Measurements from ENCODE around the gene ZNF275. TPM values are rescaled to one million over a fixed set of nuclear protein-coding genes. Genes with fewer than 3 reads are reported as not detected.

Gene ZNF275
- total and polyA plus RNA-seq, 10 of the 15 experiments (the other 5 are each of a cell fraction or from before 2014, with no cell fraction given): 1.3 to 17.4 (median 6.2) TPM

- no peak for TF ChIP-seq POU2F2 (IDR thresholded peaks at IDR 0.05; ENCODE audit: borderline replicate concordance, low read depth, low read length)
- TF ChIP-seq, protein P1, sequence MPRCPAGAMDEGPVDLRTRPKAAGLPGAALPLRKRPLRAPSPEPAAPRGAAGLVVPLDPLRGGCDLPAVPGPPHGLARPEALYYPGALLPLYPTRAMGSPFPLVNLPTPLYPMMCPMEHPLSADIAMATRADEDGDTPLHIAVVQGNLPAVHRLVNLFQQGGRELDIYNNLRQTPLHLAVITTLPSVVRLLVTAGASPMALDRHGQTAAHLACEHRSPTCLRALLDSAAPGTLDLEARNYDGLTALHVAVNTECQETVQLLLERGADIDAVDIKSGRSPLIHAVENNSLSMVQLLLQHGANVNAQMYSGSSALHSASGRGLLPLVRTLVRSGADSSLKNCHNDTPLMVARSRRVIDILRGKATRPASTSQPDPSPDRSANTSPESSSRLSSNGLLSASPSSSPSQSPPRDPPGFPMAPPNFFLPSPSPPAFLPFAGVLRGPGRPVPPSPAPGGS (IDR thresholded peaks at IDR 0.05; ENCODE audit: borderline replicate concordance, insufficient read depth, low read depth, low read length, poor library complexity, severe bottlenecking): no peak
These were observed 40.5 kb downstream of the ZNF275 start (continued) for GRCh38 chrX:153374426-153374825.

GRCh38 chrX:153375571-153375970 lies 41.6 kb downstream of the ZNF275 start:
- FAIRE-seq (no peak), ATAC-seq (no peak), DNase-seq (ENCODE audit: low read depth, low spot score) (no peak)
- no peak overlapping the region for H3K27ac ChIP-seq (ENCODE audit: control insufficient read depth, insufficient read depth)
- RAD21 ChIA-PET (ENCODE audit: unreplicated experiment): no interaction called here
- no peaks in the 10 kb centered on the region for H3K27me3 ChIP-seq (replicated peaks in 1 of 2; ENCODE audit: control insufficient read depth in 2 of 2, insufficient read depth in 2 of 2, low read length in 1 of 2)
- H2AFZ ChIP-seq (ENCODE audit: control insufficient read depth, low read depth, low read length): no peak overlapping the region
- in situ Hi-C loops (cut with MboI) (no loop called here), intact Hi-C loops (cut with micrococcal nuclease; ENCODE audit: unreplicated experiment) (no loop called here)
- POLR2A ChIA-PET: no interaction called here
- no peaks in the 10 kb centered on the region for H3K9me3 ChIP-seq (replicated peaks; ENCODE audit: control insufficient read depth, insufficient read depth, low read length)
- WGBS (ENCODE audit: insufficient coverage, insufficient replicate concordance, low lambda C conversion rate, missing lambda C conversion rate): 30% methylated on average over 5 of the region's 5 CpGs
- no peaks in the 10 kb centered on the region for H3K36me3 ChIP-seq (ENCODE audit: control insufficient read depth in 2 of 2, insufficient read depth in 2 of 2, low read length in 1 of 2)
- H3K4me3 ChIP-seq: no peak overlapping the region
- SMC1A ChIA-PET (ENCODE audit: uncharacterized antibody, unreplicated experiment): no interaction called here
- H3K79me2 ChIP-seq (ENCODE audit: control insufficient read depth, insufficient read depth, low read length): no peaks in the 10 kb centered on the region
- H3K9ac ChIP-seq (ENCODE audit: control insufficient read depth, insufficient read depth, low read length): no peak overlapping the region
- no peaks in the 10 kb centered on the region for H4K20me1 ChIP-seq (ENCODE audit: control insufficient read depth, insufficient read depth)
- H3K4me2 ChIP-seq (ENCODE audit: control insufficient read depth, insufficient read depth): no peak overlapping the region
- CTCF ChIA-PET: no interaction called here
- H3K4me1 ChIP-seq (ENCODE audit: control insufficient read depth, insufficient read depth, low read length): no peaks in the 10 kb centered on the region
- BruUV-seq (replicated peaks): no TSS peak
- TF ChIP-seq POLR2A (IDR thresholded peaks at IDR 0.05; ENCODE audit: low read depth, low read length) (no peak), SMAD1 (IDR thresholded peaks at IDR 0.05; ENCODE audit: low read depth, partially characterized antibody) (no peak), CREM (IDR thresholded peaks at IDR 0.05; ENCODE audit: low read depth) (no peak), ZNF274 (IDR thresholded peaks at IDR 0.05; ENCODE audit: insufficient read depth, insufficient read length) (no peak), GATAD2B (conservative IDR thresholded peaks at IDR 0.05; ENCODE audit: low read depth) (no peak), SP1 (IDR thresholded peaks at IDR 0.05; ENCODE audit: low read depth, low read length) (no peak), HDAC6 (IDR thresholded peaks at IDR 0.05; ENCODE audit: unreplicated experiment) (no peak), ZBTB11 (CRISPR knock-in tag; IDR thresholded peaks at IDR 0.05) (no peak), KAT2A (conservative IDR thresholded peaks at IDR 0.05; ENCODE audit: control insufficient read depth, low read depth, low read length) (no peak), EGR1 (IDR thresholded peaks at IDR 0.05; ENCODE audit: borderline replicate concordance in 1 of 2, low read depth in 2 of 2, low read length in 2 of 2) (no peak)
- TF ChIP-seq, protein P2, sequence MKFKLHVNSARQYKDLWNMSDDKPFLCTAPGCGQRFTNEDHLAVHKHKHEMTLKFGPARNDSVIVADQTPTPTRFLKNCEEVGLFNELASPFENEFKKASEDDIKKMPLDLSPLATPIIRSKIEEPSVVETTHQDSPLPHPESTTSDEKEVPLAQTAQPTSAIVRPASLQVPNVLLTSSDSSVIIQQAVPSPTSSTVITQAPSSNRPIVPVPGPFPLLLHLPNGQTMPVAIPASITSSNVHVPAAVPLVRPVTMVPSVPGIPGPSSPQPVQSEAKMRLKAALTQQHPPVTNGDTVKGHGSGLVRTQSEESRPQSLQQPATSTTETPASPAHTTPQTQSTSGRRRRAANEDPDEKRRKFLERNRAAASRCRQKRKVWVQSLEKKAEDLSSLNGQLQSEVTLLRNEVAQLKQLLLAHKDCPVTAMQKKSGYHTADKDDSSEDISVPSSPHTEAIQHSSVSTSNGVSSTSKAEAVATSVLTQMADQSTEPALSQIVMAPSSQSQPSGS (IDR thresholded peaks at IDR 0.05; ENCODE audit: low read length): no peak
- TF ChIP-seq, protein P3, sequence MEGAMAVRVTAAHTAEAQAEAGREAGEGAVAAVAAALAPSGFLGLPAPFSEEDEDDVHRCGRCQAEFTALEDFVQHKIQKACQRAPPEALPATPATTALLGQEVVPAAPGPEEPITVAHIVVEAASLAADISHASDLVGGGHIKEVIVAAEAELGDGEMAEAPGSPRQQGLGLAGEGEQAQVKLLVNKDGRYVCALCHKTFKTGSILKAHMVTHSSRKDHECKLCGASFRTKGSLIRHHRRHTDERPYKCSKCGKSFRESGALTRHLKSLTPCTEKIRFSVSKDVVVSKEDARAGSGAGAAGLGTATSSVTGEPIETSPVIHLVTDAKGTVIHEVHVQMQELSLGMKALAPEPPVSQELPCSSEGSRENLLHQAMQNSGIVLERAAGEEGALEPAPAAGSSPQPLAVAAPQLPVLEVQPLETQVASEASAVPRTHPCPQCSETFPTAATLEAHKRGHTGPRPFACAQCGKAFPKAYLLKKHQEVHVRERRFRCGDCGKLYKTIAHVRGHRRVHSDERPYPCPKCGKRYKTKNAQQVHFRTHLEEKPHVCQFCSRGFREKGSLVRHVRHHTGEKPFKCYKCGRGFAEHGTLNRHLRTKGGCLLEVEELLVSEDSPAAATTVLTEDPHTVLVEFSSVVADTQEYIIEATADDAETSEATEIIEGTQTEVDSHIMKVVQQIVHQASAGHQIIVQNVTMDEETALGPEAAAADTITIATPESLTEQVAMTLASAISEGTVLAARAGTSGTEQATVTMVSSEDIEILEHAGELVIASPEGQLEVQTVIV (IDR thresholded peaks at IDR 0.05; ENCODE audit: borderline replicate concordance, partially characterized antibody): no peak
